Measurements from ENCODE around the gene C6orf118.

C6orf118 gene

DNA sequence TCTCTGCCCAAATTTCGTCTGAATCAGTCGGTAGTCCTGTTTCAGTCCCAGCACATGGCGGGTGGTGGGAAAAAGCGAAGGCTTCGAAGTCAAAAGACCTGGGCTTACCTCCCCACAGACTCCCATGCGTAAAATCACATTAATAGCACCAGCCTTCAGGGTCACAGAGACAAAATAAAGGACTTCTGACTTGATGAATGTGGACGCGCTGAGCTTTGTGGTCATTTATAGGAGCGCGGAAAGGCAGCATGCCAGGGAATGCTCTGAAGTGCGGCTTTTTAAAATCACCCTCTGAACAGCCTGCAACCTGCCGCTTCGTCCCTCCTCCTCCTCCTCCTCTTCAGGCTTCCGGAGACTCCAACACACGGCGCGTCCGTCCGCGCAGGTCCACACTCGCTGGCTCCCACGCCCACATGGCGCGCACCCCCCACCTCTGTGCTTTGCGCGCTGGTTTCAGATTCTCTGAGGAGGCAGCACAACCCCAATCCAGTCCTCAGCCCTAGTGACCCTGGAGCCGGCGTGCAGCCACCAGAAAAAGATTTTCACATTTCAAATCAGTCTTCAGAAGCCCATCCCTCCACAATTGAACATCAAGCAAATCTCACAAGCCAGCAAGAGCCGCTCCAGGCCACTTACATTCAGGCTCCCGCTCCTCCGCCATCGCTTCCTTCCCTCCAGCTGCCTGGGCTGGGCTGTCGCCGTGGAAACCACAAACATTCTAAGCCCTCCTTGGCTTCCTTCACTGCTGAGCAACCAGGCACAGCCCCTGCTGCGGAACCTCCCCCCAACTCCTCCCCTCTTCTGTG lies at the start of gene C6orf118:
C6orf118 (minus strand) TSS at position 680 of the 806 bp plus-strand sequence; CDS start at position 661, 19 bp downstream.
- DNase-seq: no peak

DNA sequence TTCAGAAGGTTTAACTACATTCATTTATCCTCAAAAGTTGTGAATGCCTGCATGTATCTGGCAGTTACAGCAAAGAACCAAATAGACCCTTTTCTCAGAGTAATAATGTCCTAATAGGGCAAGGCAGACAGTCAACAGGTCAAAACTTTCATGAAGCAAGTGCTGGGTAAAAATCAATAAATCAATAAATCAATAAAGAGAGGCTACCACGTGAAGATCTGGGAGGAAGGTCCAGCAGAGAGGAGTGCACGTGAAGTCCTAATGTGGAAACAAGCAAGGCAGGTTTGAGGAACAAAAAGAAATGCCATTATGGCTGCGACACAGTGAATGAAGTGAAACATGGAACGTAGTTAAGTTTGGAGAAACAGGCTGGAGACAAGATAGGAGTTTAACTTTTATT lies 36.3 kb upstream of the C6orf118 start:
- no peak for DNase-seq

DNA sequence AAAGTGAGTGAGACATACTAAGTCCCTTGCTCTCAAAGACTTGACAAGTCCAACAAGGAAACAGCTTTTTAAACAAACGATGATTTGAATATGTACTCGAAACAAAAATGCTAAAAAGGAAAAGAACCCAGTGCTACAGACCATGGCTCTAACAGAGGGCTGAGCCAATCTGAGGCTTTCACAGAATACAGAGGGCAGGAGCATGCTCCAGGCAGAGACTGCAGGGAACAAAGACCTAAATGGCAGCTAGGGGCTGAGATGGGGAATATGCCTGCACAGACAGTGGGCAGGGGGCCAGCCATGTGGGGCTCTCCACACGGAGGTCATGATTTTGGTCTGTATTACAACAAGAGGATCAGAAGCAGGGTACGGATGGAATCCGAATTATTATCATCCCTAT lies 31.1 kb upstream of the C6orf118 start:
- no peak for DNase-seq

DNA sequence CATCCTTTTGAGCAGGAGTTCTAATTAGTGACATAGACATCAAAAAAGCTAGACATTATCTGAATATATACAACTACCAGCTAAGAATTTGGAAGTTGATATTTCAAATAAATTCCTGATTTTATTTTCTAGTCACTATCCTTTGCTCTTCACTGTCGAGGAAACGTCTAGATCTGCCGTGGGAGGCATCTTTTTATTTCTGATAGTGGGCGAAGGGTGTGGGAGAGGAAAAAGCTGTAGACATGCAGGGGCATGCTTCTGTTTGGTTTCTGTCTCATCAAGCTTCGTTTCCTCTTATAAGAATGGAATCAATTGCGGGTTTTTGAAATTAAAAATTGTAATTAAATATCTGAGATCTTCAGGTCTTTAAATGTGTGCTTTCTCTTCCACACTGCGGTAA lies 16.2 kb upstream of the C6orf118 start:
- DNase-seq: no peak

DNA sequence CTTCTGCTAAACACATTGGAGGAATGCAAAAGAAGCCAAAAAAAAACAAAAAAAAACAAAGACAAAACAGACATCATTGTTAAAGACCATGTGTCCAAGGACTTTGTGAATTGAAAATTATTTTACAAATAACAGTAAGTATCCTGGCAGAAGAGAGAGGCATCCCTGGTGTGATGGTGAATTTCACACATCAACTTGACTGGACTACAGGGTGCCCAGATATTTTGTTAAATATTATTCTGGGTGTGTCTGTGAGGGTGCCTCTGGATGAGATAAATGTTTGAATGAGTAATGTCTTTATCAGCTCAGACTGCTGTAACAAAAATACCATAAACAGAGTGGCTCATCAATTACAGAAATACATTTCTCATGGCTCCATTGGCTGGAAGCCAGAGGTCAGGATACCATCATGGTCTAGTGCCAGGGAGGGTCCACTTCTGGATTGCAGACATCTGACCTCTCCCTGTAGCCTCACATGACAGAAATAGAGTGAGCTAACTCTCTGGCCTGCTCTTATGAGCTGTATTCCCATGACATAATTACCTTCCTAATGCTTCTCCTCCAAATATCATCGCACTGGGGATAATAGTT lies 12.2 kb upstream of the C6orf118 start:
- no peak for DNase-seq

DNA sequence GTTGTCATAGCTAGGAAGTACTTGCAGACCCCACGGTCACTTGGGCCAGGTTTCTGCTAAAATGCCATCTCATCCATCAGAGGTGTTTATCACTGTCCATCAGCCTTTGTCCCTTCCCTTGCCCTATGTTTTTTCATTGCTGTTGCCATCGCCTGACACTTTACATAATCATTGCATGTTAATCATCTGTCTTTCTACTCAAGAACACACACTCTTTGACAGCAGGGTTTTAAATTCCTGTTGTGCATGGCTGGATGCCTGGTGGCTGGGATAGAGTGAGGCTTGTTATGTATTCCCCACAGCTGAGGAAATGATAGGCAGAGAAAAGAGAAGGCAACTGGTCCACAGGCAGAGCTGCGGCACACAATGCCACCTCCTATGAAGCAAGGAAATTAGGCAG lies 11.7 kb upstream of the C6orf118 start:
- no peak for DNase-seq

DNA sequence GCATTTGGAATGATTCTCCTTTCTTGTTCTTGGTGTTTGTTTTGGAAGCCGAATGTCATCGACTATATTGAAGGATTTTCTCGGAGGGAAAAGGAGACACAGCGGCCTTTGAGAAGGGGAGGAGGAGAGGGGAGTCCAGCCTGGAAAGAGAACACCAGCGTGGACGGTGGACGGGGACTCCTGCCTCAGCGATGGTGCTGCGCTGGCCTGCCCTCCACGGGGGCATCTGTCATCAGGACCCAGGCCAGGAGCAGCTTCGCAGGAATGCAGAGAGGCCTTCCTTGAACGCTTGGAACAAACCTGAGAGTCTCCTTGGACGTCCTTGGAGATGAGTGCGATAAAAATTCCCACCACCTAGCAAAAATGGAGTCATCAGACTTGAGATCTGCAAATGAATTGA lies 8.3 kb upstream of the C6orf118 start:
- no peak for DNase-seq

DNA sequence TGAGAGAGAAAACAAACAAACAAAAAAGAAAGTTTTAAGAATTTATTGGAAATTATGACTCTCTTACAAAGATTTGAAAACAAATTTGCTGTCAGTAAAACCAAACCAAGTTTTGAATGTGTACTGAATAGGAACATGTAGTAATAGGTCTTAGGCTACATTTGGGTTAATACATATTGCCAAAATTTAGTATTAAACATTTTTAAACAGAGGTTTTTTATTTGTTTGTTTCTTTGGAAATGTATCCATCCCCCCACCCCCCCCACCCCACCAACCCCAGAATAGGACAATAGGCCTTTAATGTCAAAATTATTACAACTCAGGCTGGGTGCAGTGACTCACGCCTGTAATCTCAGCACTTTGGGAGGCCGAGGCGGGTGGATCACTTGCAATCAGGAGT lies 2.5 kb downstream of the C6orf118 start:
- no peak for DNase-seq

DNA sequence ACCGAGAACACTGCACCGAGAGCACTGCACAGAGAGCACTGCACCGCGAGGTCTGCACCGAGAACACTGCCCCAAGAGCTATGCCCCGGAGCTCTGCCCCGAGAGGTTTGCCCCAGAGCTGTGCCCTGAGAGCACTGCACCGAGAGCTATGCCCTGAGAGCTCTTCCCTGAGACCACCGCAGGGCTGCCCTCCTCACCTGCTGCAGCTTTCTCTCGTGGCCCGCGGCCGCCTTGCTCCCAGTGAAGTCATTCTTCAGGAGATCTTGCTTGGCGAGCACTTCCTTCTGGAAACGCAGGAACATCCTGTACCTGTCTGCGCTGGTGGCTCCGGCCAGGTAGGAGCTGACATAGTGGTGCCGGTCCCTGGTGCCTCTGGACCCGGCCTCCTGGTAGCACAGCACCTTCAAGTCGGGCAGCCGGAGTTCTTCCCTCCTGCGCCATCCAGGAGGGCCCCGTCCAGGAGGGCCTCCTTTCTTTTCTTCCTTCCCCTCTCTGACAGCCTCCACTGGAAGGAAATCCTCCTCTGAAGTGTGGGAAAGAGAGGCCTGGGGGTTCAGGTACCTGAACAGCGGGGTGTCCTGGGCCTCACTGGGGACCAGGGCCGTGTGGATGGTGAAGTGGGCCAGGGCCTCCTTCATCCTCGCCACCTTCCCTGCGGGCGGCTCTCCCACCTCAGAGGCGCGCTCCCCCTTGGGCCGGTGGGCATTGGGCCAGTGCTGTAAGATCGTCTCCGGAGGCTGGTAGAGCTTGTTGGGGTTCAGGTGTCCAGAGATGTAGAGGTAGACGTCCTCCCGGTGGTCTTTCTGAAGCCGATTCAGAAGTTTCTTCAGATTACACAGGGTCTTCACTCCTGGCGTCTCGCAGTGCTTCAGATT lies 7.8 kb downstream of the C6orf118 start:
- DNase-seq: no peak

DNA sequence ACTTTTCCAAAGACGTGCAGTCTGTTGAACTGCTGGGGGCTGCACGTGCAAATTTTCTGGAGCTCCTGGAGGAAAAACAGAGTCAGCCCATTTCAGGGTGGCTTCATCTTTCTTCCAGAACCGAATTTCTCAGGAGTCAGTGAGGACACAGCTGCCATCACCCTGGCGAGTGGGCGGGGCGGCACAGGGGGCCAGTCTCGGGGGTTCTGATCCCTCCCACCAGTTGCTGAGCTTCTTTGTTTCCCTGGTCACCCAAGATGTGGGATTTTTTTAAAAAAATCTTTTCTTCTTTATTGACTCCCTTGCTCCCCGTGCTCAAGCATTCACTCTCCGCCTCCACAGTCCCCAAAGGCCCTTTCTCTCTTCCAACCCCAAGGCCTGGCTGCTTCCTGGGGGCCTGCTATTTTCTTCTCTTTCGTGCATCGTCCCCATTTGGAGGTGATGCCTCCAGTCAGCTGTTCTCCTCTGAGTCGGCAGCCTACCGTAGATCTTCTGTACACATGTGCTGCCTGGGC lies 8.9 kb downstream of the C6orf118 start:
- no peak for DNase-seq

DNA sequence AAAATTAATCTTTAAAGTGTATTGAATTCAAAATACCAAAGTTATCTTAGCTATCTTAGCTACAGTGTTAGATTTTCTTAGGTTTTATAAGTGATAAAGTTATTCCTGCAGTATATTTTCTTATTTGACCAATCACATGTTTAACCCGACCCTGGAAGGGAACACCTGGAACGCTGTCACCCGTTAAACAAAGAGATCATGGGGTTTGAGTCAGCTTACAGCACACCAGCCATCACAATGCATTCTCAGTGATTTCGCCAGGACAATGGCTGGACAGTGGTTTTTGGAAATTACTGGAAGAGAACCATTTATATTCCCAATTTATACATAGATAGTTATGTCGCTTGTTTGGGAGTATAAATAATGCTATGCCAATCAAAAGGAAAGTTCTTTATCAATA lies 10.5 kb downstream of the C6orf118 start:
- DNase-seq: no peak

DNA sequence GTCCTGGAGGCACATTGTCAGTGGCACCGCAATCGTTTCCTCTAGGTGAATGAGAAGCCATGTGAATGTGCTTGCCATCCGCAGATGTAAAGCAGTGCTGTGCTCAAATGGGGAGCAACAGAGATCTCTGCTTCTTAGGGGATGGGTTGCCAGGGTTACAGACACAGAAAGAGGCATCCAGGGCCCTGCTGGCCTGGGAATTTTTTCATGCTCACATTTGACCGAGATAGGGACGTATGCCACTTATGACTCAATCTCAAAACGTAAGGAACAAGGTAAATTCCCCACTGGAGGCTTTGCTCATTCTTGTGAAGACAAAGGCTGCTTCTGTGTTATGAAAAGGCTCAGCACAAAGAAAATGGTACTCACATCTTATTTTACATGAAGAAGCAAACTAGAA lies 11.0 kb downstream of the C6orf118 start:
- no peak for DNase-seq

DNA sequence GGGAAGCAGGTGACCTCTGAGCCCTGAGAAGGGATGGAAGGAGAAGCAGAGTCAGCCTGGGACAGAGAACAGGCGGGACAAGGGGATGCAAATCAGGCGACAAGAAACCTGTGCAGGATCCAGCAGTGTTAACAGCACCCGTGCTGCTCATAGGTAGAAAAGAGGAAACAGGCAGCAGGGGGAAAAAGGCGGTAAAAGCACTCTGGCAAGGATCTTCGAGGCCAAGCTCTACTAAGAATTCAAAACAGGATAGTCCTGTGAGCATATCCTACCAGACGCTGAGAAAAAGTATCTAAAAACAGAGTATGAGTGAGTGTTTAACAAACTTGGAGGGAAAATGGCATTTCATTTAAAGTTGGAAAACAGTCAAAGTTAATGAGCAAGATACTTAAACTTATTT lies 16.7 kb downstream of the C6orf118 start:
- no peak for DNase-seq

DNA sequence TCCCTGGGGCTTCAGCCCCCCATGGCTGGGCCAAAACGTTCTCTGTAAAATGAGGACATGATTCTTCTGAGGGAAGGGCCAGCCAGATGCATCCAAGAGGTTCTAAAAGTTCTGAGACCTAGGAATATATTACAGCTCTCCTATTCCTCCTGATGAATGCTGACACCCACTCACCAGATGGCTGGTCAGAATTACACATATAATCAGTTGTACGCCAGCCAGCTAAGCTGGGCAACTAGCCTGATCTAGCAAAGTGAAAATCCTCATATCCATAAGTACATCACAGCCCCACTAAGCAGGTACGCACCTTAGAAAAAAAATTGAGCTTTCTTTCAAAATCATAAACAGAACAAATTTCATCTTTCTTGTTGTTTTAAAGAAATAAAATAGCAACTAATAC lies 34.8 kb downstream of the C6orf118 start:
- DNase-seq: no peak

DNA sequence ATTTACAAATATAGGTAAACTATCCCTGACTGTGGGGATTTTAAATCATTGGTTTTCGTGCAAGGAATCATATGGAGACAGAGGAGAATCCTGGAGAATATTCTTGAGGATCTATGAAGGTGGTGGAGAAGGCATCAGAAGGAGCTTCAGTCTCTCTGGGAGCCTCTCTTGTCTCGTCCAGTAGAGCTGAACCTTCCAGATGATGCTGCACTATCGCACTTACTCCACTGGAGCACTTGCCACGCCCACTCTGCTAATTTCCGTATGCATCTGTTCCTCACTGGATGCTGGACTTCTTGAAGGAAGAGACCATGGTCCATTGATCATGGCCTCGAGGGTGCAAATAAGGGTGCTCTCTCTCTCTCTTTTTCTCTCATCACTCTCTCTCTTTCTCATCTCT lies 36.8 kb downstream of the C6orf118 start:
- no peak for DNase-seq

DNA sequence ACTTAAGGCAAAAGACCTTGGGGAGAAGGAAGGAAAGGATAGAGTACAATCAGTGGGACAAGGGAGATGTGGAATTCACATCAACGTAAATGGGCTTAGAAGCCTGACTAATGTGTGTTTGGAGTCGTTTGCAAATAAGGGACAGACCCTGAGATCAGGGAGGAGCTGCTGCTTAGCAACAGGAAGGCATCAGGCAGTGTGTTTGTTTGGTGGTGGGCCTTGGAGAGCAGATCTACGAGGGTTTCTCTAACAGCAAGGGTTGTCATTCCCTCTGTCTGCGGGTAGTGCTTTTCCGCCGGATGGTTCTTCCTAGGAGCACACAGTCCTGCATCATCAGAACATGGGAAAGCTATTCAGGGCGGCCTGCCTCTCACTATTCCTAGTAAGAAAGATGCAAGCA lies 40.4 kb downstream of the C6orf118 start:
- no peak for DNase-seq

DNA sequence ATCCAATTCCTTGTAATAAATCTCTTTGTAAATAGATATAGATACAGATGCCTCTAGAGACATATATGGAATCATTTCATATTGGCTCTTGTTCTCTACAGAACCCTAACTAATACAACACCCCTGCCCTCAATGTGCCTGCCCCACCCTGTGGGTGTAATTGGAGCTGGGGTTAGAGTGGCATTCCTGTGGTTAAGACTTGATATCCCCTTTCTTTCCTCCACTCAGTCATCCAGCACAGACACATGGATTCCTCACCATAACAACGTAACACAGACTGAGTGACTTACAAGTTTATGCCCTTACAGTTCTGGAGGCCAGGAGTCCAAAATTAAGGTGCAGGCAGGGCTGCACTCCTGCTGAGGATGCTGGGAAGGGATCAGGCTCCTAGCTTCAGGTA lies 42.8 kb downstream of the C6orf118 start:
- DNase-seq: no peak

DNA sequence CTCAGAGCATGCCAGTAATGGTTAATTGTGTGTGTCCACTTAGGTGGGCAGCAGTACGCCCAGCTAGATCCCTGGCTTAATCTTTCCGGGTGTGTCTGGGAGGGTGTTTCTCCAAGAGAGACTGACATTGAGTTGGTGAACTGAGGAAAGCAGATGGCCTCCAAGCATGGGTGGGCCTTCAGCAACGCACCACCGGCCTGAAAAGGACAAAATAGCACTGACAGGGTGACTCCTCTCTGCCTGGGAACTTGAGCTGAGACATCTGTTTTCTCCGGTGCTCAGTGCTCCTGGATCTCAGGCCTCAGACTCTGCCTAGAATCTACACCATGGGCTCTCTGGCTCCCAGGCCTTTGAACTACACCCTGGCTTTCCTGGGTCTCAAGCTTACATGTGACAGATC lies 43.2 kb downstream of the C6orf118 start:
- no peak for DNase-seq

DNA sequence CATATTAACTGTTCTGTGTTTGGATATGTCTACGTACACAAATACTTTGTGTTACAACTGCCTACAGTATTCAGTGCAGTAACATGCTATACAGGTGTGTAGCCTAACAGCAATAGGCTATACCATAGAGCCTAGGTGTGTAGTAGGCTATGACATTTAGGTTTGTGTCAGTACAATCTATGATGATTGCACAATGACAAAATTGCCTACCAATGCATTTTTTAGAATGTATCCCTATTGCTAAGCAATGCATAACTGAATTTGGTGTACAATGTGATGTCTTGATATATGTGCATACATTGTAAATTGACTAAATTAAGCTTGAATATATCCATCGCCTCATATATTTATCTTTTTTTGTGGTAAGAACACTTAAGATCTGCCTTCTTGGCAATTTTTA lies 48.9 kb downstream of the C6orf118 start:
- DNase-seq: no peak

DNA sequence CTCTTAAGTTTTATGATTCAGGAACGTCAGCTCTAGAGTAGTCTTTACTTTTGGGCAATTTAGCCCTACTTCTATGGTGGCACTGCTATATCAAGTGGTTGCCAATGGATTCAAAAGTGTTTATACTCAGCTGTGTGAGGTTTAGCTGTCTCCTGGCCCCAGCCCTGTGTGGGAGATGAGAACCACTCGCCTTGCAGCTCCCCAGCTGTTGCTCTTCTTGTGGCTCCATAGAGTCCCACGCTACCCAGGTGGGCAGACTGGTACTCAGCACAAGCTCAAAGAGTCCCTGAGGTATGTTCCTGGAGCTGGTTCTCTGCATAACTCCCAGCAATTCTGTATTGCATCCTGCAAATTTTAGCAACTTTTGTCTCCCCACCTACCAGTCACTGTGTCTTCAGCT lies 59.6 kb downstream of the C6orf118 start:
- DNase-seq: no peak

DNA sequence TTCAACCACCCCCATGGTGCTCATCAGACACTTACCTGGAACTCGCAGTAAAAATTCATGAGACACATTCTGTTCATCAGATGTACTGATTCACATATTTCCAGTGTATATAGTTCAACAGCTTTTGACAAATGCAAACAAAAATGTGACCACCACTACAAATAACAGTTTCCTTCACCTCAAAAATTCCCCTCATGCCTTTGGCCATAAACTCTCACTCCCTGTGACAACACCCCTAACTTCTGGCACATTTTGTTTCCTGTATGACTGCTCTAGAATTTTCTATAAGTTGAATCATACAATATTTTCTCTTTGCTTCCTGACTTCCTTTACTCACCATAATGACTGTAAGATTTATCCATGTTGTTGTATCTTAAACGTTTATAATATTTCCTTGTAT lies 63.7 kb downstream of the C6orf118 start:
- no peak for DNase-seq

DNA sequence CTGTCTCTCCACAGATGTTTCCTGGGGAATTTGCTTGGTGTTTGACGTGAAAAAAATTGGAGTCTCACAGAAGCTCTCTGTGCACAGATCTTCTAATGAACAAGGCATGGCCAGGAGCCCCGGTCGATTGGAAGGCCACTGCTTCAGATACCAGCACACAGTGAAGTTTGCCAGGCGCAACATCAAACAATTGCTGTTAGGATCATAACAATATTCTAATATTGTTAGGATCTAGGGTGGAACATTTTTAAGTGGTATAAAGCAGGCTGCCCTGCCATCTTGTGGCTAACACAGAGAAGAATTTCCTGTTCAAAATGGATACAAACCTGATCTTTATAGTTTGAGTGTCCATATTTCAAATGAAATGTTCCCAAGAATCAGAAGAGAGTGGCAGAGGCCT lies 64.1 kb downstream of the C6orf118 start:
- DNase-seq: no peak

DNA sequence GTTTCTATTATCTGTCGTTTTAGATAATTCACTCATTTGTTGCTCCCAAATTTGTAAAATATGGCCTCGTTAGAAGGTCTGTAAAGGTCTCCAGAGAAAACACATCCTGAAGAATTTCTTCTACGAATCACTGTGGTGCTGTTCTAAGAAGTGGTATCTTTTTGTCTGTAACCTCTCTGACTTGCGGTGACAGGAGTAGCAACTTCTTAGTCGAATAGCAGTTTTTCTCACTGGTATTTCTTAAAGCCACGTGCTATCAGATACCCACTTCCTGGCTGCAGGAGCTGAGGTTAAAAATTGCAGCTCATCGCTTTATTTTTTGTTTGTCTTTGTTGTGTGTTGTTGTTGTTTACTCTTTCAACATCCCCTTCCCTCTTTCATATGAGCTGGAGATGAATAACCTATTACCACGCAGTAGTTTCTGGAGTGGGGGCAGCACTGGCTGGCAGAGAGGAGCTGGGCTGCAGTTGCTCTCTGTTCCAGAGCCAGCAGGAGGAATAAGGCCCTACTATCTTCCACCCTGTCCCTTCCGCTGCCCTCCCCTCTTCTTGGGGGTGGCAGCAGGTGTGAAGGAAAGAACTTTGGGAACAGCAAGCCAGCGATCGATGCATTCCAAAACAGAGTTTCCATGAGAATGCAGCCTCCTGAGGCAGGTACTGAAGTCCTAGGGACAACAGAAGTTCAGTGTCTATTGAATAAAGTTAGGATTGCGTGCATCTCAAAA lies 64.7 kb downstream of the C6orf118 start:
- no peak for DNase-seq

Measured in suppressor macrophage treated with lipopolysaccharide for 4 hours (primary cell).